ENCODE measurements around the gene NINJ2.
"Not testable (repeated sequence)": the region's sequence is repeated elsewhere in the genome, so short reads cannot be mapped to it uniquely, and the experiment has no call there.

NINJ2 gene

DNA sequence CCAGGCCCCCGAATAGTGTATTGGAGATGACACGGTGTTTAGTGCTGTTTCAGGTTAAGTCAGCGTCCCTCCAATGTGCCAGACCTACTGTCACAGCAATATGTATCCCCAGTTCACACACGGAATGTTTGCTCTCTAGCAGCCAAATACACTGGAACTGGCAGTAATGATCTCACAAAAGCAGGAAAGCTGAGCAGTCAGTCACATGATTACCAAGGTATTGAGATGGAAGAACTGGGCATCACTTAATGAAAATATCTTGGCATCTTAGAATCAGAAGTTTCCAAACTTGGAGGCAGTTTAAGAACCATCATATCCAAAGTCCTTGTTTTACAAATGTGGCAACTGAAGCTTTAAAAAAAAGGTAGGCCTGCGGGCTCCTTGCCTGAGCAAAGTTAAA is 23.3 kb downstream of the NINJ2 start:
- no peak for DNase-seq

DNA sequence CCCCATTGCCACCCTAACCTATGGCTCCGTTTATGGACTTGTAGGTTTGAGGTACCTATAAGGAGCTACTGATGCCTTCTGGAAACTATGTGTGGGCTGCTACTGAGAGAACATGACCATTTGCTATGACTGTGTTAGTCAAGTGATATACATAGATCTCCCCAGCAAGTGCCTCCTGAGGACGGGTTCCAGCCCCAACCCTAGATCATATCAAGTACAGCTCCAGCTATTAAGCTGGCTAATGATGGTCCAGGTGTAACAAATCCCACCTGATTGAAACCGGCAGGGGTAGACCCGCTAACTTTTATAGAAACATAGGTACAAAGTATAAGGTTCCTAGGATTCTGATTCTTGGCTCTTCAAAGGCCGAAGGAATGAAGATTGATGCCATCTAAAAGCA is 23.7 kb downstream of the NINJ2 start:
- DNase-seq = no peak

DNA sequence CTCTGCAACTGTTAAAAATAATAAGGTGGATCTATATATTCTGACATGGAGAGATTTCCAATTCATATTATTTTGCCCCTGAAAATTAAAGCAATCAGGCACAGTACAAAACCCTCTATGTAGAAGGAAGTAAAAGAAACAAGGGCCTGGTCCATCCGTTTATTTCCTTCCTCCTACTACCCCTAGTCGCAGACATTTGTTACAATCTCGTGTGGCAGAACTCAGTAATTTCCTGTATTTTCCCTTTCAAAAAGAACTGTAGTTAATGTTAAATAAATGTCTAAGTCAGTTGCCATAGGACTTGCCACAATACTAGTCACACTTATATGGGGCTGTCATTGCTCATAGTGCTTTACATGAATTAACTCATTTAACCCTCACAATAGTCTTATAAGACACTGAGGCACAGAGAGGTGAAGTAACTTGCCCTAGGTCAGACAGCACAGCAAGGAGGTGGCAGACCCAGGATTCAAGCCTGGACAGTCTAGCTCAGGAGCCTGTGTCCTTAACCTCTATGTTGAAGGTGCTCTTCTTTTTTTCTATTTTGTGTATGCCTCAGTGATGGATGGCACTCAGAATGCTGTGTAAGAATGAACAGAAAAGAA is 24.2 kb downstream of the NINJ2 start:
- no peak for DNase-seq

DNA sequence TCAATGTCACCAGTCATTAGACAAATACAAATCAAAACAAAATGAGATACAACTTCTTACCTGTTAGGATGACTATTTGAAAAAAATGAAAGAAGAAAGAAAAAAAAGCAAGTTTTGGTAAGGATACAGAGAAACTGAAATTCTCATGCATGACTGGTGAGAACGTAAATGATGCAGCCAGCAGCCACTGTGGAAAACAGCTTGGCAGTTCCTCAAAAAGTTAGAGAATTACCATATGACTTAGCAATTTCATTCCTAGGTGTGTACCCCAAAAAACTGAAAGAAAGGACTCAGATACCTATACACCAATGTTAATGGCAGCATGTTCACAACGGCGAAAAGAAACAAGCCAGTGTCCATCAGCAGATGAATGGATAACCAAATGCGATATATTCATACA is 26.6 kb downstream of the NINJ2 start:
- DNase-seq = no peak

DNA sequence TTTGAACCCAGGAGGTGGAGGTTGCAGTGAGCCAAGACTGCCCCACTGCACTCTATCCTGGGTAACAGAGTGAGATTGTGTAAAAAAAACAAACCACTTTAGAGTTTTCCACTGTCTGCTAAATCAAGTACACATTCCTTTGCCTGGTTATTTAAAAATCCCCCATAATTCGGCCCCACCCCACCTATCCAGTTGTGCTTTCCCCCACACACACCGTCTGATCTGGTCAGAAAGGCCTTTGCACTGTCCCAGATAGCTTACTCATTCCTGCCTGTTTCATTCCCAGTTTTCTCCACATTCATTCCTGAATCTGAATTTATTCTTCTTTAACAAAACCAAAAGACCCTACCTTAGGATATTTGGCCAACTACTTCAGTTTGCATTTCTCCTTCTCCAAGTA is 29.5 kb downstream of the NINJ2 start:
- DNase-seq = no peak

DNA sequence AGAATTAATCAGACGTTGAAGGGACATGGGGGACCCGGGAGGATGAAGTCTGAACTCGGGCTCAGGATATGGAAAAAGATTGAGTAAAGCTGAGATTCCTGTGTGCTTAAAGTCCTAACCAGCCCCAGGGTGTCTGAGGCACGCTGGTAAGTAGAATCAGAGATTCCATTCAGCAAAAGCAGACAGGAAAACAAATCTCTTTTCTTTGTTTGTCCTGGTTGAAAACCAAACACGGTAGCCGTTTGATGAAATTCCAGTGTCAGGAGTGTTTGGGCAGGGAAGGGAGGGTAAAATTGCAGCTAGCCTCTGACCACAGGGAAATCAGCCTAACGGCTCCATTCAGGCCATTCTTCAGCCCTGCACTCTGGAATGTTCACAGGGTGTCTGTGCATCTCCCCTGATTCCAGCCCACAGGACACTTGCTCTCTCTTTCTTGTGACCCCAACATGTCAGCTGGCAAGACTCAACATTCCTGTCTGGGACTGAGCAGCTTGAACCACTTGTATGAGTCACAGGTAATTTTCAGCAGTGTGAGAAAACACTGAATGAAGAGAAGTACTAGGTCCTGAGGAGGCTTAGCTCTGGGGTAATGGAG is 31.0 kb downstream of the NINJ2 start:
- peak; percentile 39 to 63 for DNase-seq

DNA sequence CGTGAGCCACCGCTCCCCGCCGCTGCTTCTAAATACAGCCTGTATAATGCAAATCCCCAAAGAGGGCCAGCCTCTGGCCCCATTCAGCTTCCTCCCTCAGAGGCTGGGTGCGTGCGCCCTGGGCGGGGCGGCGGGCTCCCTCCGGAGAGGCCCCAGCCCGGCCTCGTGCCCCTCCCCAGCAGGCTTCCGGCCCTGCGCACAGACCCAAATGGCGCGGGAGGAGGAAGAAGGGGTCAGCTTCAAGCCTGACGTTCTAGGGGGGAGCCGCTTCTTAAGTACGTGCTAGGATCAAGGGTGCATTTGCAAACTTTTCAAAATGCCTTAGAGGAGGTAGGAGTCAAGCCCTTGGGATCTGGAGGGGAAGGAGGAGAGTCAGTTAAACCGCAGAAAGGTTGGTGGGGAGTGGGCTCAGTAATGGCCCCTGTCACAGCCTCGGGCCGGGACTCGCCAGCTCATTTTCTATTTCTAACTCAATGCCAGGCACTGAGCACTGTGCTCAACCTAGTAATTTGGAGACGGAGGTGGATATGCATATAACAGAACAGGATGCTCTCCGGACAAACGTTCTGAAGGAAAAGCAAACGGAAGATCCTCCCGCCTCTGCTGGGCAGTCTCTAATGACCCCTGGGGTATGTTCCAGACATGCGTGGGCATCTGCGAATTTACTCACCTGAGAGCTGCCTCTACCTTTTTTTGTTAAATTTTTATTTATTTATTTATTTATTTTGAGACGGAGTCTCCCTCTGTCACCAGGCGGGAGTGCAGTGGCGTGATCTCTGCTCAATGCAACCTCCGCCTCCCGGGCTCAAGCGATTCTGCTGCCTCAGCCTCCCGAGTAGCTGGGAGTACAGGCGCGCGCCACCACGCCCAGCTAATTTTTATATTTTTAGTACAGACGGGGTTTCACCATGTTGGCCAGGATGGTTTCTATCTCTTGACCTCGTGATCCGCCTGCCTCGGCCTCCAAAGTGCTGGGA is 32.3 kb downstream of the NINJ2 start:
- DNase-seq = no peak

DNA sequence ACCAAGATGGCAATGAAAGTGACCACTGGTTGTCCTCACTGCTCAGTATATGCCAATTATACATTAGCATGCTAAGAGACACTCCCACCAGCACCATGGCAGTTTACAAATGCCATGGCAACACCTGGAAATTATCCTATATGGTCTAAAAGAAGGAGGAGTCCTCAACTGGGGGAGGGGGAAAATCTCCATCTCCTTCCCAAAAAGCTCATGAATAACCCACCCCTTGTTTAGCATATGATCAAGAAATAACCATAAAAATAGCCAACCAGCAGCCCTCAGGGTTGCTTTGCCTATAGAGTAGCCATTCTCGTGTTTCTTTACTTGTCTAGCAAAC is 34.5 kb downstream of the NINJ2 start:
- DNase-seq = not testable (repeated sequence)

DNA sequence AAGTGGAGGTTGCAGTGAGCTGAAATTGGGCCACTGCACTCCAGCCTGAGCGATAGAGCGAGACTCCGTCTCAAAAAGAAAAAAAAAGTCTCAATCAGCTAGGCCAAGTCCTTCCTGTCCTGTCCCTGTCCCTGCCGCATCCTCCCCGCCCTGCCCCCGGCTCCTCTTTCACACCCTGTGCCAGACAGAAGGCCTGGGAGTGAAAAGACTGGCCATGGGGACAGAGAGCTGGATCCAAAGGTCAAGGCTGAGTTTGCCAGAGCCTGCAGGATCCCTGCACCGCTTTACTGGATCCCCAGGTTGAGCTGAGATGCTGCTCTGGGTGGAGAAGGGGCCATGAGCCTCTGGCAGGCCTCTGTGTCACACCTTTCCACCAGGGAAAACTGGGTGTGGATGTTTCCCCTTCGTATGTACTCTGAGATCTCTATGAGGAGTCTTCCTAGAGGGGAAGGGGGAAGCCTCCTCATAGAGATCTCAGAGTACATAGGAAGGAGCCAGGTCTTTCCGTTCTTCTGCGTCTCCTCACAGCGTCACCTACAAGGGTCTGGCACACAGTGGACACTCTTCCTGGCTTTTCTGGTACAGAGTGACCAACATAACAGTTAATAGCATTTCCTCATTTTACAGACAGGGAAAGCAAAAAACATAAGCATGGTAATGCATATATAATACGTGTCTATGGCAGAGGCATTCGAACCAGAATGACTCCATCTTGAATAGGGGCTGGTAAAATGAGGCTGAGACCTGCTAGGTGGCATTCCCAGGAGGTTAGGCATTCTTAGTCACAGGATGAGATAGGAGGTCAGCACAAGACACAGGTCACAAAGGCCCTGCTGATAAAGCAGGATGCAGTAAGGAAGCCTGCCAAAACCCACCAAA is 35.1 kb downstream of the NINJ2 start:
- DNase-seq = no peak

DNA sequence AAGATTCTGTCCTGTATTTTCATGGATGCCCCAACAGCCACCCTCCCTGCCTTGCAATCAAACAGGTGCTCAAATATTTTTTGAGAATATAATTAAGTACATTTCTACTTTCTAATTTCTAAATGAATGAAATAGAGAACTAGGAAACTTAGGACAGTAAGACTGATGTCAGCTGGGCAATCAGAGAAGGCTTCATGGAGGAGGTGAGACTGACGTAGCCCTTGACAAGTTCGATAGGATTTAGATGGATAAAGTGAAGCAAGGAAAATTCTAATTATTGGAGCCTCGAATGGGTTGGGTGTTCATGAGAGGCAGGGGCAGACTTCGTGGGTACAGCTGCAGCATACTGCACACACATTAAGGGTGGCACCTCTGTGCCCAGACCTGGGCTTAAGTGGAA is 36.0 kb downstream of the NINJ2 start:
- DNase-seq = no peak

DNA sequence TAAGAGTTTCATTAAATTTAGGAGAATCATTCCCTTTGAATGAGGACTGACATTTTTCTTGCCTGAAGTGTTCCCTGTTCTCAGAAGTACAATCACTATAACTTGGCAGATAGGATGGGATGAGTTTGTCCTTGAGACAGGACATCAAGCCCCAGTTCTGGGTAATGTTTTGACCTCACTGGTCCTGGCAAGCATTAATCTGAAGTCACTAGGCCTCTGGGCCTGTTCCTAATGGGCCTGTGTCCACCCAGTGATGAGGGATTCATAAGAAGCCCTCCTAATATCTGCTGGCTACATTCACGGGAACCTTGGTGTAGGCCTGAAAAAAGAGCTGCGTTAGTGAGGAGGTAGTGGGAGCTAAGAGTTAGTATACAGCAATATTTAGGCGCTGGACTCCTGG is 37.2 kb downstream of the NINJ2 start:
- DNase-seq = no peak

DNA sequence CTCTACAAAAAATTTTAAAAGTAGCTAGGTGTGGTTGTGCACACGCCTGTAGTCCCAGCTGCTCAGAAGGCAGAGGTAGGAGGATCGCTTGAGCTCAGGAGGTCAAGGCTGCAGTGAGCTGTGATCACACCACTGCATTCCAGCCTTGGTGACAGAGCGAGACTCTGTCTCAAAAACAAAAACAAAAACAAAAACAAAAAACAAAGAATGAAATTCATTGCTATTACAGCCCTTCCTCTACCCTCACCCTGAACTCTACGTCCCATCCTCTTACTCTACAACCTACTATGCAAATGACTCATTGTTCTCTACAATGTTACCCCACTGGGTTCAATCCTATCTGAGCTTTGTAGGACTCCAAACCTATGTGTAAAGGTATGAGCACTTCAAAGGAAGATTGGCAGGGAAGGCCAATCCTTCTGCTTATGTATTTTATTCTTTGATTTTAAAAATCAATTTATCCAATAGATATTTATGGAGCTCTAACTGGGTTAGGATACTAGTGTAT is 39.3 kb downstream of the NINJ2 start:
- no peak for DNase-seq

DNA sequence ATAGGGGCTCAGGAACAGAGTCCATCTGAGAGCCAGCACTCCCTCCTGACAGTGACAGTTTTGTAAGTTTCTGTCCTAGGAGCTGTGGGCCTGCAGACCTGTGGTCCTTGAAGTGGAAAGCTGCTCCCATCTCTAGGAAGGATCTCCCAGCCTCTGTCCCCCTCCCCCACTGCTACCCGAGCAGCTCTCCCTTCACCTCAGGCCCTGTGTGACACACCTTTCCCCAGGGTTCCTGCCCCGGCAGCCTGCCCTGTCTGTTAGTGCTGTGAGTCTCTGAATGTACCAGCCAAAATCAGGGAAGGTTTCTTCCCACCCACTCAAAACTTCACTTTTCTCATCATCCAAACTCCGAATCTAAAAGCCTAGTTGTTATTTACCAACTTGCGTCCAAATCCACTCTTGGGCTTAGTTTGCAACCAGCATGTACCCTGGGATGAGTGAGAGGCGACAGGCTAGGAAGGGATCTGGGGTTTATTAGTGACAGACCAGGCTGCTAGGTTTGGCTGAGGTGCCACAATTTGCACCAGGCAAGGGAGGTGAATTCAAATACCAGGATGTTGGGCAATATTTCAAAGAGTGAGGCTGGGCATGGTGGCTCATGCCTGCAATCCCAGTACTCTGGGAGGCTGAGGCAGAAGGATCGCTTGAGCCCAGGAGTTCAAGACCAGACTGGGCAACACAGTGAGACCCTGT is 39.9 kb downstream of the NINJ2 start:
- no peak for DNase-seq

DNA sequence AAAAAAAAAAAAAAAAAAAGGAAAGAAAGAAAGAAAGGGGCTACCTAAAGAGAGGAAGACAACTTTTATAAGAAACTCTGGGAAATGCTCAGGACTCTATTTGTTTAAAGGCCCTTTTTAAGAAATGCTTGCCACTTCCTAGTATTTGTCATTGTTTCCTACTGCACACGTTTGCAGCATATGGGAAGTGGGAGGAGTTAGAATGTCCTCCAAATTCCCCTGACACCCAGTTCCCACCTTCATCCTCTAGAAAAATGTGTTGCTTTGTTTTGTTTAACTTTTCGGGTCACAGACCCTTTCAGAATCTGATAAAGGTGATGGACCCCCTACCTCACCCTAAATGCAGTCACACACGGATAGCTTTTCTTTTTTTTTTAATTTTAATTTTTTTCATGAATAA is 40.8 kb downstream of the NINJ2 start:
- DNase-seq = no peak

DNA sequence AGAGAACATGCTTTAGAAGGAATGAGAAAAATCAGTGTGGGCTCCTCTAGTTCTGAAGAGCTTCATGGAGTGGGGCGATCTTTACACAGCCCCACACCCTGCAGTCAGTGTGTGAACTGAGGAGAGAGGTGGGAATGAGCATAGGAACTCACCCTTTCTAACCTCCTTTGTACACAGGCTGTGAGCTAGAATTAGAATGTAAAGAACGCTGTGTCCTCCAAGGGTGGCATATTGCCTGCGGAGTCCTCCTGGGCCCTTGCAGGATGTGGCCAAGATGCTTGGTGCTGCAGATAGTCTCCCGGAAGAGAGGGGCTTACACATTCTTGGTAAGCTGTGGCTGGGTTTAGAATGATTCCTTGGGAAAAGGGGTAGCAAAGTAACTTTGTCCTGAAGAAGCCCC is 43.9 kb downstream of the NINJ2 start:
- no peak for DNase-seq

DNA sequence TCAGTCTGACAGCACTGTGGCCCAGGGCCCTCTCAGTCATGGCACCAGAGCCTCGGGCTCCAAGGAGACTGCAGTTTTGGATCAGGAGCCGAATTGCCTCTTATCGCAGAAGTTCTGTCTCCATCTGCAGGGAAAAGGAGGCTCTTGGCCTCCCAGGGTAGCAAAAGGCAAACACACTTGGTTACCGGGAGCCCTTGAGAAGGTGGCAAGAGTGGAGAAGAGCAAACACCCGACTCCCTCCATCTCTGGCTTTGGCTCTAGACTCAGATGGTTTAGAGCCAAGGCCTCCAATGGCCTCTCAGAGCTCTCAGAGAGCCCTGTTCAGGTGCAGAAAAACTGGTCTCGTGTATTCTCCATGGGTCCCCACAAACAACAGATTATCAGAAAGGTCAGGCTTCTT is 44.6 kb downstream of the NINJ2 start:
- no peak for DNase-seq

DNA sequence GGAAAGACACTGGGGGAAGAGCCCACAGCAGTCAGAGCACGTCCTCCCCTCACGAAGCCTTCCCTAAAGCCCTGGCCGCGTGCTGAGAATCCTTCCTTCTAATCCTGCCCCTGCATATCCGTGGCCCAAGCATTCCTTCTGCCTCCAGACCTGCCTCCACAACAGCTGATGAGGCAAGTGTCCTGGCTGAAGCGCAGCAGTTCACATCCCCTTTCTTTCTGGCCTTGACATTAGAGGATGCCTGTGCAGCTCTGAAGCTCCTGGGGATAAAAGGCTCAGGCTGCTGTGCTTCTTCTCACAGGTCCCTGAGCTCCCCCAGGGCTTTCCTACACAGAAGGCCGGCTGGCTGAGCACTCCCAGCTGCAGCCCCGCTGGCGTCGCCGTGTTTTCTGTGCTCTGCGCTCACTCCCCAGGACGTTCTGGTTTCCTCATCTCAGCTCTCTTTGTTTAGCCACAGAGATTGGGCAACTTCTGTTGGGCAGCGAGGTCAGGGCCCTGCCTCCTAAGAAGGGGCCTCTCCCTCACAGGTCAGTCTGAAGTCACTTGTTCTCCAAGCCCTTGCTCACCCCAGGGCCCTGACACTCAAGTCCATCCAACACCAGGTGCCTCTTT is 45.8 kb downstream of the NINJ2 start:
- no peak for DNase-seq

DNA sequence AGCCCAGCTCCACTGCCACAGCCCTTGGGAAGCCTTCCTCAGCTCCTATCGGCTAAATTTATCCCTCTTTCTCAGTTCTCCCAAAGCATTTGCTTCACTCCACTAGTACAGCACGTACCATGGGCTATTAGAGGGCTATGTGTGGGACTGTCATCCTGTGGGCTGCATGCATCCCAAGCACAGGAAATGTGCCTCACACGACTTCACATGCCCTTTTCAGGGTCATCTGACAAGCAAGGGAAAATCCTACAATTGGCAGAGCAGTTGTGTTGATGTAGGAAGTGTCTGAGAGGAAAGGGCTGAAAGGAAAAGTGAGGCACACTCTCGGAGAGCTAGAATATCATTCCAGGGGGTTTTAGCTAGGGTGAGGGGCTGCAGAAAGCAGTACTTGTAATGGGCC is 47.6 kb downstream of the NINJ2 start:
- DNase-seq = no peak

DNA sequence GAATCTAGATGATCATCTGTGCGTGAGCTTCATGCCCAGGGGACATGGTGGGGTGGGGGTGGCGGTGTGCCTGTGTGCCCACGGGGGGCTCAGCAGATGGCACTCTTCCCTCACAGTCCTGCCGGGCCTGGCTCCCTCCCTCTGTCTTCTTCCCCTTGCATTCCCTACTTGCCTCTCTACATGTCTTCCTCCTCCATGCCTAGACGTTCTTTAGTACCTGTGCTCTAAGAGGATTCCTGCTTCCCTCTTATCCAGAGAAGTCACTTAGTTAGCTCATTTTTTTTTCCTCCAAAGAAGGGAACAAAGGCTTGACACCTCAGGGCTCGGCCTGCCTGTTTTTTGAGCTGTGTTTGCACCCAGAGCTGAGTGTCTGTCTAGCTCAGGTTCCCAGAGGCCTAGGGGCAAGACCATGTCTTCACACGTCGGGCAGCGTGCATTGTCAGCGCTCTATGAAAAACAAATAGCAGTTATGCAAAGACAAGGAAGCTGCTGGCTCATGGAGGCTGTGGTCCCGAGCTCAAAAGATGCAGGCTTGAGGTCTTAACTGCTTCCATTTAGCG is 48.8 kb downstream of the NINJ2 start:
- peak; percentile 18 to 57 for DNase-seq

DNA sequence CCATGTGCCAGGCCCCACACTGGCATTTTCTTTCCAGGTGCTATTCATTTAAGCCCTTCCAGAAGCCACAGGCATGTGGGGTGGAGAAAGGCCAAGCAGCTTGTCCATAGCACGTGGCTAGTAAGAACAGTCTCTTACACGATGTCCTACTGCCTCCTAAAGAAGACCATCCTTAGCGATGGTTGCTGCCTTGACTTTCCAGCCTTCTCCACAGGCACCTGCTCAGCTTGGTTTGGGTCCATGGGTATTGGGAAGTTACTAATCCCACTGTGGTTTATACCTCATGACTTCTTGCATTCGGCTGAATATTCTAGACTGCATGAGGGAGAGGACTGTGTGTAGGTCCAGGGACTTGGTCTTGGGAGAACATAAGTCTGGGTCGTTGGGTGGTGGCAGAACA is 49.2 kb downstream of the NINJ2 start:
- DNase-seq = no peak

DNA sequence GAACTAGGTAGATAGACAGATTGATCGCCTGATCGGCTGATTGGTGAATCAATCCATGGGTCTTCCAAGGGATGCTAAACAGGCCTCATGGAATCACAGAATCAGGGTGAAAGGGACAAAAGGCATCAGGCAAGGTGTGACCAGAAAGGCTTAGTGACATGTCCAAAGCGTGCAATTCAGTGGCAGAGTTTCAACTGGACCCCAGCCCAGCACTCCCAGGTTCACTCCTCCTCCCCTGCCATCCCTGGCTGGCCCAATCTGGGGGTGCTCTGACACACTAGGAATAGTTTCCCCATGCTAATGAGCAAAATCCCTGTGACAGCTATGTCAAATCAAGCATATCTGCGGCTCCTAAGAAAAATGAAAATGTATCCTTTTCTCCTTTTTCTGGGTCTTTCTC is 50.4 kb downstream of the NINJ2 start:
- no peak for DNase-seq

DNA sequence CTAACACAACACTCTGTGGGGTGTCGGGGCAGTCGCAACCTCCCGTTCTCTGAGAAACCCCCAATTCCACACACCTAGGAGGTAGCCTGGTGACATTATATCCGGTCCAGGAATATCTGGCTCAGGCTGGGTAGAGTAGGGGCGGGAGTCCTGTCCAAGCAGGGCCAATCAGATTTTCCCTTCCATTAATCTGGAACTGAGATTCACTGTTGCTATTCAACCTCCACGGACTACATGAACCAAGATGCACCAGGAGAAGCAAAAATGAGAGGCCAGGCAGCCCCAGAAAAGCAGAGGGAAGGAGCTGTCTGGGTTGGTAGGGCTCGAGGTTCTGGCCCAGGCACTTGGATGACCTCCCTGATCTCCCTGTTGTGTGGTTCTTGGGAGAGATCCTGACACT is 51.0 kb downstream of the NINJ2 start:
- DNase-seq = no peak

Data from NCI-H526 (cell line).